ENCODE results near the gene NCOA3. TPM values are rescaled to one million over a fixed set of nuclear protein-coding genes. Genes with fewer than 3 reads are reported as not detected.

Gene NCOA3
- total and polyA plus RNA-seq, 2 experiments from 2014 or later: 6.7 to 25.8 TPM

DNA sequence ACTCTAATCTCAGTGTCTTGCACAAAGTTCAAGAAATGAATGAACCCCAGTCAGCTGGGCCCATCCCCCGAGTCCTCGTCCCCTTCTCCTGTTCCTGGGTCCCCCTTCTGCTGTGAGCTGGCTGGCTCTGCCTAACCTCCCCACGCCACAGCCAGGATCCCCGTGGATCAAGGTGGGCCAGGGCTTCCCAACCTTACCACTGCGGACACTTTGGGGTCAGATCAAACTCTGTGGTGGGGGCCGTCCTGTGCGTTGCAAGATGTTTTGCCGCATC is 167.4 kb downstream of the NCOA3 start:
- no peaks in the 10 kb centered on the region; the same call in 2 of the 3 replicates for H3K36me3 Mint-ChIP-seq (ENCODE audit: low read depth)
- ATAC-seq: no peak
- H2AFZ ChIP-seq: no peak overlapping the region

More for the DNA sequence above, 167.4 kb downstream of the NCOA3 start:
- no peak overlapping the region for H3K4me2 ChIP-seq
- peaks cover 7% of the 10 kb centered on the region; the same call in 1 of the 2 replicates for H3K4me1 ChIP-seq (ENCODE audit: insufficient read depth)
- Mint-ChIP-seq H3K9me3 (no peaks in the 10 kb centered on the region), H3K27me3 (ENCODE audit: insufficient read depth, low read depth, poor library complexity) (peaks cover 5% of the 10 kb centered on the region), H3K4me1 (peaks cover 14% of the 10 kb centered on the region), H3K27ac (no peak overlapping the region), H3K4me3 (no peak overlapping the region)
- H3F3A ChIP-seq (replicated peaks; ENCODE audit: low read depth): no peaks in the 10 kb centered on the region
- no peak overlapping the region for H3K27ac ChIP-seq (ENCODE audit: low read depth)
- no peaks in the 10 kb centered on the region for H3K79me2 ChIP-seq (replicated peaks; ENCODE audit: insufficient read depth)
- H3K4me3 ChIP-seq: no peak overlapping the region
- TF ChIP-seq, protein P1, sequence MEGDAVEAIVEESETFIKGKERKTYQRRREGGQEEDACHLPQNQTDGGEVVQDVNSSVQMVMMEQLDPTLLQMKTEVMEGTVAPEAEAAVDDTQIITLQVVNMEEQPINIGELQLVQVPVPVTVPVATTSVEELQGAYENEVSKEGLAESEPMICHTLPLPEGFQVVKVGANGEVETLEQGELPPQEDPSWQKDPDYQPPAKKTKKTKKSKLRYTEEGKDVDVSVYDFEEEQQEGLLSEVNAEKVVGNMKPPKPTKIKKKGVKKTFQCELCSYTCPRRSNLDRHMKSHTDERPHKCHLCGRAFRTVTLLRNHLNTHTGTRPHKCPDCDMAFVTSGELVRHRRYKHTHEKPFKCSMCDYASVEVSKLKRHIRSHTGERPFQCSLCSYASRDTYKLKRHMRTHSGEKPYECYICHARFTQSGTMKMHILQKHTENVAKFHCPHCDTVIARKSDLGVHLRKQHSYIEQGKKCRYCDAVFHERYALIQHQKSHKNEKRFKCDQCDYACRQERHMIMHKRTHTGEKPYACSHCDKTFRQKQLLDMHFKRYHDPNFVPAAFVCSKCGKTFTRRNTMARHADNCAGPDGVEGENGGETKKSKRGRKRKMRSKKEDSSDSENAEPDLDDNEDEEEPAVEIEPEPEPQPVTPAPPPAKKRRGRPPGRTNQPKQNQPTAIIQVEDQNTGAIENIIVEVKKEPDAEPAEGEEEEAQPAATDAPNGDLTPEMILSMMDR (conservative IDR thresholded peaks at IDR 0.05; ENCODE audit: low read depth in 2 of 2): no peak
- TF ChIP-seq JUNB (IDR thresholded peaks at IDR 0.05; ENCODE audit: unreplicated experiment) (no peak), EZH2 (IDR thresholded peaks at IDR 0.05; ENCODE audit: low read depth, unreplicated experiment) (no peak), ZNF114 (CRISPR knock-in tag; IDR thresholded peaks at IDR 0.05) (no peak), STAT1 (IDR thresholded peaks at IDR 0.05; ENCODE audit: unreplicated experiment) (no peak), POLR2AphosphoS5 (IDR thresholded peaks at IDR 0.05; ENCODE audit: low read depth) (no peak), EZH2phosphoT487 (IDR thresholded peaks at IDR 0.05; ENCODE audit: unreplicated experiment) (no peak)
- TF ChIP-seq, protein P2, sequence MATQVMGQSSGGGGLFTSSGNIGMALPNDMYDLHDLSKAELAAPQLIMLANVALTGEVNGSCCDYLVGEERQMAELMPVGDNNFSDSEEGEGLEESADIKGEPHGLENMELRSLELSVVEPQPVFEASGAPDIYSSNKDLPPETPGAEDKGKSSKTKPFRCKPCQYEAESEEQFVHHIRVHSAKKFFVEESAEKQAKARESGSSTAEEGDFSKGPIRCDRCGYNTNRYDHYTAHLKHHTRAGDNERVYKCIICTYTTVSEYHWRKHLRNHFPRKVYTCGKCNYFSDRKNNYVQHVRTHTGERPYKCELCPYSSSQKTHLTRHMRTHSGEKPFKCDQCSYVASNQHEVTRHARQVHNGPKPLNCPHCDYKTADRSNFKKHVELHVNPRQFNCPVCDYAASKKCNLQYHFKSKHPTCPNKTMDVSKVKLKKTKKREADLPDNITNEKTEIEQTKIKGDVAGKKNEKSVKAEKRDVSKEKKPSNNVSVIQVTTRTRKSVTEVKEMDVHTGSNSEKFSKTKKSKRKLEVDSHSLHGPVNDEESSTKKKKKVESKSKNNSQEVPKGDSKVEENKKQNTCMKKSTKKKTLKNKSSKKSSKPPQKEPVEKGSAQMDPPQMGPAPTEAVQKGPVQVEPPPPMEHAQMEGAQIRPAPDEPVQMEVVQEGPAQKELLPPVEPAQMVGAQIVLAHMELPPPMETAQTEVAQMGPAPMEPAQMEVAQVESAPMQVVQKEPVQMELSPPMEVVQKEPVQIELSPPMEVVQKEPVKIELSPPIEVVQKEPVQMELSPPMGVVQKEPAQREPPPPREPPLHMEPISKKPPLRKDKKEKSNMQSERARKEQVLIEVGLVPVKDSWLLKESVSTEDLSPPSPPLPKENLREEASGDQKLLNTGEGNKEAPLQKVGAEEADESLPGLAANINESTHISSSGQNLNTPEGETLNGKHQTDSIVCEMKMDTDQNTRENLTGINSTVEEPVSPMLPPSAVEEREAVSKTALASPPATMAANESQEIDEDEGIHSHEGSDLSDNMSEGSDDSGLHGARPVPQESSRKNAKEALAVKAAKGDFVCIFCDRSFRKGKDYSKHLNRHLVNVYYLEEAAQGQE (IDR thresholded peaks at IDR 0.05; ENCODE audit: unreplicated experiment): no peak
- TF ChIP-seq, protein P3, sequence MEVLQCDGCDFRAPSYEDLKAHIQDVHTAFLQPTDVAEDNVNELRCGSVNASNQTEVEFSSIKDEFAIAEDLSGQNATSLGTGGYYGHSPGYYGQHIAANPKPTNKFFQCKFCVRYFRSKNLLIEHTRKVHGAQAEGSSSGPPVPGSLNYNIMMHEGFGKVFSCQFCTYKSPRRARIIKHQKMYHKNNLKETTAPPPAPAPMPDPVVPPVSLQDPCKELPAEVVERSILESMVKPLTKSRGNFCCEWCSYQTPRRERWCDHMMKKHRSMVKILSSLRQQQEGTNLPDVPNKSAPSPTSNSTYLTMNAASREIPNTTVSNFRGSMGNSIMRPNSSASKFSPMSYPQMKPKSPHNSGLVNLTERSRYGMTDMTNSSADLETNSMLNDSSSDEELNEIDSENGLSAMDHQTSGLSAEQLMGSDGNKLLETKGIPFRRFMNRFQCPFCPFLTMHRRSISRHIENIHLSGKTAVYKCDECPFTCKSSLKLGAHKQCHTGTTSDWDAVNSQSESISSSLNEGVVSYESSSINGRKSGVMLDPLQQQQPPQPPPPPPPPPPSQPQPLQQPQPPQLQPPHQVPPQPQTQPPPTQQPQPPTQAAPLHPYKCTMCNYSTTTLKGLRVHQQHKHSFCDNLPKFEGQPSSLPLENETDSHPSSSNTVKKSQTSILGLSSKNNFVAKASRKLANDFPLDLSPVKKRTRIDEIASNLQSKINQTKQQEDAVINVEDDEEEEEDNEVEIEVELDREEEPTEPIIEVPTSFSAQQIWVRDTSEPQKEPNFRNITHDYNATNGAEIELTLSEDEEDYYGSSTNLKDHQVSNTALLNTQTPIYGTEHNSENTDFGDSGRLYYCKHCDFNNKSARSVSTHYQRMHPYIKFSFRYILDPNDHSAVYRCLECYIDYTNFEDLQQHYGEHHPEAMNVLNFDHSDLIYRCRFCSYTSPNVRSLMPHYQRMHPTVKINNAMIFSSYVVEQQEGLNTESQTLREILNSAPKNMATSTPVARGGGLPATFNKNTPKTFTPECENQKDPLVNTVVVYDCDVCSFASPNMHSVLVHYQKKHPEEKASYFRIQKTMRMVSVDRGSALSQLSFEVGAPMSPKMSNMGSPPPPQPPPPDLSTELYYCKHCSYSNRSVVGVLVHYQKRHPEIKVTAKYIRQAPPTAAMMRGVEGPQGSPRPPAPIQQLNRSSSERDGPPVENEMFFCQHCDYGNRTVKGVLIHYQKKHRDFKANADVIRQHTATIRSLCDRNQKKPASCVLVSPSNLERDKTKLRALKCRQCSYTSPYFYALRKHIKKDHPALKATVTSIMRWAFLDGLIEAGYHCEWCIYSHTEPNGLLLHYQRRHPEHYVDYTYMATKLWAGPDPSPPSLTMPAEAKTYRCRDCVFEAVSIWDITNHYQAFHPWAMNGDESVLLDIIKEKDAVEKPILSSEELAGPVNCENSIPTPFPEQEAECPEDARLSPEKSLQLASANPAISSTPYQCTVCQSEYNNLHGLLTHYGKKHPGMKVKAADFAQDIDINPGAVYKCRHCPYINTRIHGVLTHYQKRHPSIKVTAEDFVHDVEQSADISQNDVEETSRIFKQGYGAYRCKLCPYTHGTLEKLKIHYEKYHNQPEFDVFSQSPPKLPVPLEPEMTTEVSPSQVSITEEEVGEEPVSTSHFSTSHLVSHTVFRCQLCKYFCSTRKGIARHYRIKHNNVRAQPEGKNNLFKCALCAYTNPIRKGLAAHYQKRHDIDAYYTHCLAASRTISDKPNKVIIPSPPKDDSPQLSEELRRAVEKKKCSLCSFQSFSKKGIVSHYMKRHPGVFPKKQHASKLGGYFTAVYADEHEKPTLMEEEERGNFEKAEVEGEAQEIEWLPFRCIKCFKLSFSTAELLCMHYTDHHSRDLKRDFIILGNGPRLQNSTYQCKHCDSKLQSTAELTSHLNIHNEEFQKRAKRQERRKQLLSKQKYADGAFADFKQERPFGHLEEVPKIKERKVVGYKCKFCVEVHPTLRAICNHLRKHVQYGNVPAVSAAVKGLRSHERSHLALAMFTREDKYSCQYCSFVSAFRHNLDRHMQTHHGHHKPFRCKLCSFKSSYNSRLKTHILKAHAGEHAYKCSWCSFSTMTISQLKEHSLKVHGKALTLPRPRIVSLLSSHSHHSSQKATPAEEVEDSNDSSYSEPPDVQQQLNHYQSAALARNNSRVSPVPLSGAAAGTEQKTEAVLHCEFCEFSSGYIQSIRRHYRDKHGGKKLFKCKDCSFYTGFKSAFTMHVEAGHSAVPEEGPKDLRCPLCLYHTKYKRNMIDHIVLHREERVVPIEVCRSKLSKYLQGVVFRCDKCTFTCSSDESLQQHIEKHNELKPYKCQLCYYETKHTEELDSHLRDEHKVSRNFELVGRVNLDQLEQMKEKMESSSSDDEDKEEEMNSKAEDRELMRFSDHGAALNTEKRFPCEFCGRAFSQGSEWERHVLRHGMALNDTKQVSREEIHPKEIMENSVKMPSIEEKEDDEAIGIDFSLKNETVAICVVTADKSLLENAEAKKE (CRISPR knock-in tag; IDR thresholded peaks at IDR 0.05): no peak
- no peak for DNase-seq (ENCODE audit: low spot score)
- no peaks in the 10 kb centered on the region; the same call in 1 of the 2 replicates for H4K20me1 ChIP-seq (replicated peaks; ENCODE audit: insufficient read depth)
- H3K36me3 ChIP-seq (ENCODE audit: insufficient read depth): no peaks in the 10 kb centered on the region
- no peaks in the 10 kb centered on the region for H3K27me3 ChIP-seq (ENCODE audit: insufficient read depth)
- H3K9me2 ChIP-seq (ENCODE audit: insufficient read depth): no peaks in the 10 kb centered on the region

Data from GM23338 (cell line).